ENCODE results near the gene EPS15.
"Not testable (repeated sequence)": the region's sequence is repeated elsewhere in the genome, so short reads cannot be mapped to it uniquely, and the experiment has no call there.

GRCh38 chr1:51462289-51462688 lies 56.8 kb downstream of the EPS15 start:
- not testable (repeated sequence) for TF ChIP-seq POLR2A (IDR thresholded peaks at IDR 0.05; ENCODE audit: low read length); GATA1 (IDR thresholded peaks at IDR 0.05; ENCODE audit: low read depth, low read length)
